Heart right ventricle (tissue), 16 donors: Measurements from ENCODE around the gene DKC1. TPM values are rescaled to one million over a fixed set of nuclear protein-coding genes. Genes with fewer than 3 reads are reported as not detected.

Source experiments
- ATAC-seq, 8 donors: fragments of 200-7000 bp; cut with Tn5 transposase; one replicate each; pipeline ENCODE4 v1.9.1; 2020; ENCODE audit warnings: mild to moderate bottlenecking in 8 of 8, moderate library complexity in 8 of 8, moderate number of reproducible peaks in 1 of 8
- DNase-seq, 2 donors: peaks; one replicate each; pipeline ENCODE4 v3.0.0-alpha.2; 2020
- H3K27ac ChIP-seq, 10 donors: fragments of 200-600 bp; sonication (generic) in 2 of 10; one replicate each; pipeline versions ENCODE4 v1.5.0 to v1.8.0; 2020 to 2022; ENCODE audit warnings: mild to moderate bottlenecking in 3 of 10
- H3K27me3 ChIP-seq, 7 donors: fragments of 200-600 bp; one replicate each; pipeline ENCODE4 v1.8.0; 2021 to 2022; ENCODE audit warnings: mild to moderate bottlenecking in 2 of 7
- H3K36me3 ChIP-seq, 9 donors: fragments of 200-600 bp; sonication (generic) in 1 of 9; one replicate each; pipeline versions ENCODE4 v1.5.0 to v1.8.0; 2020 to 2022; ENCODE audit warnings: mild to moderate bottlenecking in 2 of 9
- H3K4me1 ChIP-seq, 9 donors: fragments of 200-600 bp; sonication (generic) in 1 of 9; one replicate each; pipeline versions ENCODE4 v1.5.0 to v1.8.0; 2020 to 2022; ENCODE audit warnings: mild to moderate bottlenecking in 4 of 9
- H3K4me3 ChIP-seq, 10 donors: fragments of 200-600 bp; sonication (generic) in 2 of 10; one replicate each; pipeline versions ENCODE4 v1.5.0 to v1.8.0; 2020 to 2022; ENCODE audit warnings: mild to moderate bottlenecking in 7 of 10, moderate library complexity in 2 of 10
- H3K9me3 ChIP-seq, 11 donors: fragments of 200-600 bp in 10 of 11; sonication (generic) in 2 of 11; one replicate each; pipeline versions ENCODE4 v1.5.0 to v1.8.0; 2013 to 2022; ENCODE audit warnings: mild to moderate bottlenecking in 2 of 11, control low read depth in 1 of 11, moderate library complexity in 1 of 11
- CTCF ChIP-seq, 9 donors: fragments of 200-600 bp; sonication (generic) in 2 of 9; IDR thresholded peaks; one replicate each; pipeline versions ENCODE4 v1.5.0 to v1.8.0; 2021 to 2022; ENCODE audit warnings: antibody characterized with exemption in 9 of 9, mild to moderate bottlenecking in 5 of 9, moderate library complexity in 1 of 9
- WGBS, 2 donors: extraction: QIAGEN DNeasy Blood & Tissue Kit; methylation state at CpG; one replicate each; pipeline ENCODE4 v1.1.7; 2013; ENCODE audit warnings: inconsistent platforms in 1 of 2; 5-methylcytosine and 5-hydroxymethylcytosine counted together
- intact Hi-C, 10 donors: fragments of 100-400 bp; cut with DNase I; formaldehyde crosslinking; loops; one replicate each; pipeline versions ENCODE4 v1.11.1 to v1.14.2; 2022
- long read RNA-seq, 3 donors: library from polyadenylated mRNA; unstranded; transcript quantifications; one replicate each; pipeline ENCODE4 v2.0.0, GENCODE V29; 2020 to 2021
- polyA plus RNA-seq, 2 donors: library from polyadenylated mRNA; stranded (reverse); fragments of 200-250 nt; gene quantifications; one replicate each; pipeline ENCODE4 v1.2.3, GENCODE V29; 2013
- total RNA-seq, 10 donors: library from RNA; stranded (reverse); fragmentation: NEBNext Ultra II Directional in 3 of 10; extraction: Animal tissue kit (Norgen Biotek cat#: 25700) in 3 of 10; gene quantifications; one replicate each; pipeline versions ENCODE4 v1.2.1 to v1.2.4, GENCODE V29; 2021 to 2023
- donor health status: Arrhythmogenic right ventricular cardiomyopathy.
- donor health status: ischemic (EF 13 %, LVEDD 7.1; RV severe dilation, severe dysfunction).
- donor health status: healthy with polysubstance abuse.
- donor health status: DM: no; HTN: yes; CAD: no.
- donor health status: DM: no; HTN: no; CAD: no.
- donor health status: ischemic (EF 25% LVEDD 6.9; RV normal size, moderate dysfunction).
- donor health status: ischemic (EF 25% LVEDD 5.7; RV mildly dilated, moderate dysfunction).
- donor health status: healthy.
- donor health status: DM: yes; HTN: yes; CAD: no.
- donor health status: Ischemic cardiomyopathy.
- donor health status: ischemic (EF 35%, LVEDD 5.7; RV mildly dilated, moderate dysfunction).
- donor health status: nonischemic (EF 11% LVEDD 7.7; RV severe dilation, severe dysfunction).
- donor health status: DM: yes; HTN: yes; CAD: no.
- donor health status: PGD.
- donor health status: ischemic (EF 29% LVEDD 5.4; RV normal size, mild dysfunction).
- donor health status: nonischemic (EF 23%, LVEDD 6.1; RV moderate dilation, normal function).

Gene DKC1
- total RNA-seq, result 10 to 100 TPM; 18.8 to 31.9 (median 26.6) TPM
- polyA plus RNA-seq, result 10 to 100 TPM; 25.0 to 25.5 TPM
- long read RNA-seq, donor 1, transcript DKC1-201 (15 exons, 2,577 nt), result major isoform, 16 of 43 reads
- long read RNA-seq, donor 1, partial matches to known transcripts, result 25 of 43 reads
- long read RNA-seq, donor 1, other reads (novel, unspliced or antisense), result 2 of 43 reads
- long read RNA-seq, donor 2, transcript DKC1-201 (15 exons, 2,577 nt), result major isoform, 14 of 25 reads
- long read RNA-seq, donor 2, partial matches to known transcripts, result 10 of 25 reads
- long read RNA-seq, donor 2, other reads (novel, unspliced or antisense), result 0 of 25 reads
- long read RNA-seq, donor 3, transcript DKC1-201 (15 exons, 2,577 nt), result major isoform, 36 of 94 reads
- long read RNA-seq, donor 3, partial matches to known transcripts, result 49 of 94 reads
- long read RNA-seq, donor 3, other reads (novel, unspliced or antisense), result 9 of 94 reads

GRCh38 chrX:154762537-154763296, at the start of gene DKC1:
Gene DKC1 (plus strand): TSS chrX:154762864. CDS start chrX:154762966, 102 bp downstream.
- peak within 1 kb of the TSS in 9 of 10 donors; percentile 9 to 85 (median 74) for H3K27ac ChIP-seq
- peaks cover 0 to 21% (median 11%) of the 10 kb centered on the region in 9 donors for H3K4me1 ChIP-seq
- peak within 1 kb of the TSS; percentile 52 to 82 (median 75) for H3K4me3 ChIP-seq
- WGBS, 2 donors, result 0 to 1% methylated on average over 52 to 74 of the region's 84 CpGs
- peak; percentile 93 to 97 for DNase-seq
- H3K36me3 ChIP-seq, result peaks cover 0 to 32% (median 6%) of the 10 kb centered on the region in 9 donors
- peaks cover 0 to 9% (median 0%) of the 10 kb centered on the region in 7 donors for H3K27me3 ChIP-seq
- peak; percentile 96 to 99 (median 98) for ATAC-seq
- TF ChIP-seq CTCF (IDR thresholded peaks at IDR 0.05), result peak in 5 of 9 donors; percentile 10 to 48 (median 25)
- no peaks in the 10 kb centered on the region for H3K9me3 ChIP-seq
- intact Hi-C loops, result loop anchor here in 1 of 10 donors (2.0 kb wide), 1 partner anchor 42 kb away; the partner anchor contains the start of gene MPP1

GRCh38 chrX:154714925-154715324, 47.7 kb upstream of the DKC1 start:
- Histone ChIP-seq H3K9me3 (no peaks in the 10 kb centered on the region), H3K4me1 (peaks cover 0 to 76% (median 51%) of the 10 kb centered on the region in 9 donors), H3K27me3 (no peaks in the 10 kb centered on the region), H3K36me3 (peaks cover 0 to 42% (median 0%) of the 10 kb centered on the region in 9 donors), H3K4me3 (no peak overlapping the region), H3K27ac (peak overlapping the region in 1 of 10 donors; percentile 44)
- intact Hi-C loops, result loop anchor here in 5 of 10 donors (2.0 to 5.0 kb wide), 3 partner anchors 32 to 37 kb away; partner anchors contain the start of gene GAB3 (in 1 of the 5)
- 0 to 2% methylated on average over 2 of the region's 2 CpGs for WGBS, 2 donors
- DNase-seq (peak in 1 of 2 donors; percentile 46), ATAC-seq (peak; percentile 42 to 78 (median 72))
- peak; percentile 30 to 83 (median 66) for TF ChIP-seq CTCF (IDR thresholded peaks at IDR 0.05)

GRCh38 chrX:154715825-154716224, 46.8 kb upstream of the DKC1 start:
- WGBS, 2 donors, result 94 to 99% methylated on average over 5 of the region's 5 CpGs
- Histone ChIP-seq H3K36me3 (peaks cover 0 to 36% (median 0%) of the 10 kb centered on the region in 9 donors), H3K4me1 (peaks cover 0 to 76% (median 53%) of the 10 kb centered on the region in 9 donors), H3K27ac (peak overlapping the region in 1 of 10 donors; percentile 21), H3K27me3 (no peaks in the 10 kb centered on the region), H3K4me3 (no peak overlapping the region), H3K9me3 (peaks cover 0 to 2% (median 0%) of the 10 kb centered on the region in 11 donors)
- ATAC-seq (no peak), DNase-seq (no peak)
- no peak for TF ChIP-seq CTCF (IDR thresholded peaks at IDR 0.05)
- intact Hi-C loops, result loop anchor here in 2 of 10 donors (2.0 to 5.0 kb wide), 2 partner anchors 33 to 36 kb away; partner anchors contain the start of gene GAB3 (in 1 of the 2)
